Common myeloid progenitor, CD34-positive (primary cell): Measurements from ENCODE around the gene ZBTB8OS. TPM values are rescaled to one million over a fixed set of nuclear protein-coding genes. Genes with fewer than 3 reads are reported as not detected.
"Not testable (repeated sequence)": the region's sequence is repeated elsewhere in the genome, so short reads cannot be mapped to it uniquely, and the experiment has no call there.

ENCODE experiments used
- CTCF ChIA-PET: fragments of 350-600 bp; sonication (Branson Sonifier 250); formaldehyde crosslinking; loops from one replicate; lab custom pipeline; 2021; ENCODE audit warnings: antibody characterized with exemption; lab: Charles Lee
- POLR2A ChIA-PET: fragments of 350-600 bp; sonication (Branson Sonifier 250); formaldehyde crosslinking; loops from one replicate; lab custom pipeline; 2021; ENCODE audit warnings: antibody characterized with exemption; lab: Charles Lee
- DNase-seq, 3 donors: peaks; one replicate each; pipeline versions ENCODE4 v3.0.0 to v3.0.0-alpha.2; 2013
- H3K27ac ChIP-seq, 2 experiments: 1 replicate in 1 of 2; 2 replicates in 1 of 2; pipeline ENCODE4 v1.7.0; 2013; ENCODE audit warnings: inconsistent platforms in 2 of 2, low read length in 2 of 2, mild to moderate bottlenecking in 2 of 2, low read depth in 1 of 2, moderate library complexity in 1 of 2; ENCODE audit not compliant: severe bottlenecking in 2 of 2, insufficient read depth in 1 of 2, poor library complexity in 1 of 2
- H3K27me3 ChIP-seq, 5 experiments: replicated peaks in 2 of 5; 1 replicate in 3 of 5; 2 replicates in 2 of 5; pipeline versions ENCODE4 v1.6.1 to v1.7.0; 2013; ENCODE audit warnings: low read length in 4 of 5, mild to moderate bottlenecking in 2 of 5, moderate library complexity in 2 of 5, inconsistent platforms in 1 of 5; ENCODE audit not compliant: insufficient read depth in 5 of 5, control insufficient read depth in 4 of 5
- H3K36me3 ChIP-seq, 4 experiments: 1 replicate in 2 of 4; 2 replicates in 2 of 4; pipeline versions ENCODE4 v1.6.1 to v1.7.0; 2013; ENCODE audit warnings: low read length in 3 of 4, control low read depth in 1 of 4, mild to moderate bottlenecking in 1 of 4; ENCODE audit not compliant: control insufficient read depth in 4 of 4, insufficient read depth in 4 of 4
- H3K4me1 ChIP-seq, 4 experiments: 1 replicate in 3 of 4; 2 replicates in 1 of 4; pipeline versions ENCODE4 v1.6.1 to v1.7.1; 2013; ENCODE audit warnings: low read length in 3 of 4, mild to moderate bottlenecking in 3 of 4, control low read depth in 1 of 4, inconsistent platforms in 1 of 4, moderate library complexity in 1 of 4; ENCODE audit not compliant: control insufficient read depth in 4 of 4, insufficient read depth in 4 of 4; ENCODE audit errors: control extremely low read depth in 1 of 4
- H3K4me3 ChIP-seq, 7 experiments: 1 replicate in 4 of 7; 2 replicates in 3 of 7; pipeline versions ENCODE4 v1.5.1 to v1.7.0; 2013; ENCODE audit warnings: mild to moderate bottlenecking in 7 of 7, low read length in 6 of 7, moderate library complexity in 6 of 7, inconsistent platforms in 2 of 7, low read depth in 2 of 7, control low read depth in 1 of 7; ENCODE audit not compliant: insufficient read depth in 4 of 7, control insufficient read depth in 1 of 7; ENCODE audit errors: extremely low read depth in 1 of 7
- H3K9me3 ChIP-seq, 5 experiments: 1 replicate in 4 of 5; 2 replicates in 1 of 5; pipeline versions ENCODE4 v1.6.1 to v1.7.1; 2013; ENCODE audit warnings: low read length in 4 of 5, mild to moderate bottlenecking in 2 of 5, inconsistent platforms in 1 of 5, low read depth in 1 of 5, moderate library complexity in 1 of 5; ENCODE audit not compliant: control insufficient read depth in 4 of 5, insufficient read depth in 2 of 5; ENCODE audit errors: control extremely low read depth in 1 of 5
- WGBS: methylation state at CpG from one replicate; pipeline ENCODE4 v1.1.5; 2013; ENCODE audit not compliant: insufficient coverage; 5-methylcytosine and 5-hydroxymethylcytosine counted together
- polyA plus RNA-seq: library from polyadenylated mRNA; unstranded; fragments of 120-200 nt; gene quantifications from one replicate; pipeline ENCODE4 v1.2.1, GENCODE V29; 2013

Gene ZBTB8OS
- polyA plus RNA-seq: 24.3 TPM

GRCh38 chr1:32650248-32650751, at the start of gene ZBTB8OS:
Gene ZBTB8OS, minus strand, starts transcription at chr1:32650550. Its CDS starts 21 bp downstream, at chr1:32650529.
- POLR2A ChIA-PET: interaction anchor here (0.5 kb wide), 1 partner anchor 25 kb away, joined by 7 read pairs; no protein-coding TSS in a partner anchor
- DNase-seq: peak; percentile 96 to 98 (median 97)
- peak within 1 kb of the TSS; percentile 96 to 98 for H3K27ac ChIP-seq
- peaks cover 3 to 30% (median 14%) of the 10 kb centered on the region in 4 experiments for H3K36me3 ChIP-seq
- CTCF ChIA-PET: interaction anchor here (0.6 to 1.4 kb wide), 2 partner anchors 129 to 379 kb away, joined by 3 to 4 read pairs; no protein-coding TSS in a partner anchor
- H3K9me3 ChIP-seq: no peaks in the 10 kb centered on the region
- WGBS: 0% methylated on average over 21 of the region's 21 CpGs
- H3K4me1 ChIP-seq: peaks cover 10 to 41% (median 32%) of the 10 kb centered on the region in 4 experiments
- no peaks in the 10 kb centered on the region for H3K27me3 ChIP-seq
- peak within 1 kb of the TSS; percentile 35 to 95 (median 79) for H3K4me3 ChIP-seq

GRCh38 chr1:32696996-32697395, 46.6 kb upstream of the ZBTB8OS start:
- H3K27ac ChIP-seq, H3K4me3 ChIP-seq, H3K9me3 ChIP-seq, DNase-seq, H3K27me3 ChIP-seq, H3K36me3 ChIP-seq: not testable (repeated sequence)
- ChIA-PET CTCF (interaction anchor here (1.2 to 2.0 kb wide), 2 partner anchors 18 to 75 kb away, joined by 4 to 6 read pairs; no protein-coding TSS in a partner anchor), POLR2A (interaction anchor here (0.6 kb wide), 1 partner anchor 25 kb away, joined by 3 read pairs; no protein-coding TSS in a partner anchor)
- peaks cover 0 to 20% (median 14%) of the 10 kb centered on the region in 4 experiments for H3K4me1 ChIP-seq
- WGBS: 100% methylated on average over 3 of the region's 8 CpGs

GRCh38 chr1:32696041-32696440, 45.7 kb upstream of the ZBTB8OS start:
- 97% methylated on average over 5 of the region's 9 CpGs for WGBS
- Histone ChIP-seq H3K27me3 (no peaks in the 10 kb centered on the region), H3K36me3 (no peaks in the 10 kb centered on the region), H3K4me3 (no peak overlapping the region), H3K9me3 (no peaks in the 10 kb centered on the region), H3K4me1 (peaks cover 0 to 12% (median 8%) of the 10 kb centered on the region in 4 experiments), H3K27ac (no peak overlapping the region)
- DNase-seq: no peak
- POLR2A ChIA-PET: interaction anchor here (0.6 kb wide), 1 partner anchor 24 kb away, joined by 3 read pairs; no protein-coding TSS in a partner anchor
- CTCF ChIA-PET: no interaction called here

- no peak overlapping the region for H3K27ac ChIP-seq
- peaks cover 0 to 2% (median 0%) of the 10 kb centered on the region in 4 experiments for H3K36me3 ChIP-seq
- peak overlapping the region in 1 of 7 experiments; percentile 13 for H3K4me3 ChIP-seq
- H3K9me3 ChIP-seq: no peaks in the 10 kb centered on the region
- H3K27me3 ChIP-seq: no peaks in the 10 kb centered on the region
- peak in 2 of 3 donors; percentile 25 to 26 for DNase-seq
- WGBS: 60% methylated on average over 16 of the region's 17 CpGs
- H3K4me1 ChIP-seq: peaks cover 0 to 12% (median 8%) of the 10 kb centered on the region in 4 experiments
- ChIA-PET POLR2A (no interaction called here), CTCF (interaction anchor here (0.8 to 2.6 kb wide), 3 partner anchors 10 to 18 kb away, joined by 3 to 9 read pairs (median 5); no protein-coding TSS in a partner anchor)
These were observed 45.0 kb upstream of the ZBTB8OS start for GRCh38 chr1:32695098-32695904.

GRCh38 chr1:32693455-32694174, 43.3 kb upstream of the ZBTB8OS start:
- ChIA-PET CTCF (interaction anchor here (0.6 to 2.6 kb wide), 2 partner anchors 9 to 1914 kb away, joined by 3 to 9 read pairs; no protein-coding TSS in a partner anchor), POLR2A (no interaction called here)
- no peak overlapping the region for H3K27ac ChIP-seq
- 100% methylated on average over 5 of the region's 6 CpGs for WGBS
- H3K4me3 ChIP-seq: no peak overlapping the region
- no peaks in the 10 kb centered on the region for H3K9me3 ChIP-seq
- peaks cover 0 to 12% (median 8%) of the 10 kb centered on the region in 4 experiments for H3K4me1 ChIP-seq
- H3K36me3 ChIP-seq: peaks cover 0 to 4% (median 0%) of the 10 kb centered on the region in 4 experiments
- no peaks in the 10 kb centered on the region for H3K27me3 ChIP-seq
- no peak for DNase-seq

- WGBS: 100% methylated on average over 2 of the region's 2 CpGs
- ChIA-PET CTCF (interaction anchor here (1.4 to 1.7 kb wide), 3 partner anchors 16 to 86 kb away, joined by 3 to 5 read pairs (median 3); partner anchors contain the start of gene SYNC), POLR2A (interaction anchor here (0.6 kb wide), 1 partner anchor 145 kb away, joined by 4 read pairs; no protein-coding TSS in a partner anchor)
- no peaks in the 10 kb centered on the region for H3K4me1 ChIP-seq
- peaks cover 20 to 48% (median 42%) of the 10 kb centered on the region in 4 experiments for H3K36me3 ChIP-seq
- no peaks in the 10 kb centered on the region for H3K27me3 ChIP-seq
- no peak overlapping the region for H3K27ac ChIP-seq
- DNase-seq: no peak
- H3K9me3 ChIP-seq: no peaks in the 10 kb centered on the region
- no peak overlapping the region for H3K4me3 ChIP-seq
These were observed 36.0 kb upstream of the ZBTB8OS start for GRCh38 chr1:32686387-32686786.
